Activated CD8-positive, alpha-beta memory T cell treated with anti-CD3 and anti-CD28 coated beads, Interleukin-2, amount 50 U/mL, for 24 hours (primary cell): Measurements from ENCODE around the gene TEX26.

ENCODE experiments used
- DNase-seq: peaks from one replicate; pipeline ENCODE4 v3.0.0-alpha.2; 2020; ENCODE audit errors: extremely low read depth

The TEX26 gene

DNA sequence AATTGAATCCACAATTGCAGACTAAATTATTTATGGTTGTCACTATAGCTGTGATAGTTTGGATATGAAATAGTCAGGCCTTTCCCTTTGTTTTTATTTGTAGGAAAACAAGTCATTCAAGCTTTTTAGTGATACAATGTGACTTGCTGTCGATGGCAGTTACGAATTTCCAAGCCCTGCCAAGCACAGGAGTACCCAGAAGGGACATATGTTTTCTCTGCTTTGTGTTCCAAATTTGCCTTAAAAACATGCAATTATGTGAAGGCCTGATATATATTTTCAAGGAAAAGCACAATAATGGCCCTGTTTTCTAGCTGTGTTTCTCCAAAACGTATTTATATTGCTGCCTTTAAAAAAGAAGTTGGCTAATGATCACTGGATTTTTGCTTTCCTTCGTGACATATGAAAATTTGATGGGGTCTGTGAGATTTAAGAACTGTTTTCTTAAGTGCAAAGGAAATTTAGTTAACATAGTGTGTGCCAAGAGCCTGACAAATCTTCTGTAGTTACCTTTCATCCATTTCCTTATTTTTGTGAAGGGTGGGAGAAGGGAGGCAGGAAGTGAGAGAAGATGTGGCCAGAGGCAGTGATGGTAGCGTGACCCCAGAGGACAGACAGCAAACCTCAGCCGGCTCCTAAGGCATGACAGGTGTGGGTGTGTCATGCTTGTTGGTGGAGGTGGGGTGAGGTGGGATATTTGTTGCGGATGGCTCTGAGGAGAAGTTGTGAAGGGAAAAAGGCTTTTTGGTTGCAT, 79.6 kb downstream of the TEX26 start:
- no peak for DNase-seq

DNA sequence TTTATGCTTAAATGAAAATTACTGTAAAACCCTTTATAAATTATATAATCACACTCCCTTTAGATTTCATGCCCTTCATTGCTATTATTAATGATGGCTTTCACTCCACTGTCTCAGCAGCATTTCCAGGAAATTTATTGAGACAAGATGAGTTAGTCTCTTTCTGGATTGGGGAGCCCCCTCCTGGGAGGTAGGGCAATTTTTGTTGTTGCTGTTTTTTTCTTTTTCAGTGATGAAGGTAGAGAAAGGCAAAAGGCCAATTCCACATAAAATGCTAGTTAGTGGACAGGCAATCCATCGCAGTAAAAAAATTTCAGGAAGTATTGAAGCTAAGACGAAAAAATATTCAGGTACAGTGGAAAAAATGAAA, 80.2 kb downstream of the TEX26 start:
- DNase-seq: no peak

- no peak for DNase-seq
These were observed 82.0 kb downstream of the TEX26 start for GRCh38 chr13:31014456-31014855.

GRCh38 chr13:31015199-31015598, 82.7 kb downstream of the TEX26 start:
- no peak for DNase-seq

- no peak for DNase-seq
These were observed 84.2 kb downstream of the TEX26 start for GRCh38 chr13:31016342-31017325.

DNA sequence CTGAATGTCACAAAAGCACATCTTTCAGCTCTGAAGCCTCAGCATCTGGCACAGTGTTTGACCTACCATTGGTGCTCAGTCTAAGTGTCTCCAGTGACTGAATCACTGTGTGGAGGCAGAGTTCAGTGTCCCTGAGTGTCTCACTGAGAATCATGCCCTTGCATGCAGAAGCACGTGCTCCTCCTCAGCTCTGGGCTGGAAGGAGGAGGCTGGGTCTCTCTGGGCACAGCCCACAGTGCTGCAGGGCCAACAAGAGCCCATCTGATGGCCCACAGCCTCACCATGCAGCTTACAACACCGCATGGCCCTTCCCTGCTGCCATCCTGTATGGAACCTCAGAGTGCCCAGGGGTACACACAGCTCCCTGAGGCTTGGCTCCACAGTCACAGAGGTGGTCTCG, 86.1 kb downstream of the TEX26 start:
- no peak for DNase-seq

DNA sequence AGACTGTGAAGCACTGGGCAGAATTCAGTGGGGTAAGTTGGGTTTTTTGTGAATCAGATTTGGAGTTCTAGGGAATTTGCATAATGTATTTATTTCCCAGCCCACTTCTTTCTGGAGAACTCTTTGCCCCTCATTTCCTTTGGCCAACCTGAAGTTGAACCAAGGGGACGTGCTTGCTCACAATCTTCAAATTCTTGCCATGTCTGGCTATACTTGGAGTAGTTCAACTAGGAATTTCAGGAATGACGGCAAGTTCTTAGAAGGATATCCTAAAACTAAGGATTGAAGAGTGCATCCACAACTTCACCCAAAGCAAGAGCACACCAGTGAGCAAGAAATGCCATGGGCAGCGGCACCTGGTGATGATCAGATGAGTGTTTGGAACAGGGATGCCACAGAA, 88.5 kb downstream of the TEX26 start:
- no peak for DNase-seq

GRCh38 chr13:31022288-31022895, 89.9 kb downstream of the TEX26 start:
- no peak for DNase-seq

DNA sequence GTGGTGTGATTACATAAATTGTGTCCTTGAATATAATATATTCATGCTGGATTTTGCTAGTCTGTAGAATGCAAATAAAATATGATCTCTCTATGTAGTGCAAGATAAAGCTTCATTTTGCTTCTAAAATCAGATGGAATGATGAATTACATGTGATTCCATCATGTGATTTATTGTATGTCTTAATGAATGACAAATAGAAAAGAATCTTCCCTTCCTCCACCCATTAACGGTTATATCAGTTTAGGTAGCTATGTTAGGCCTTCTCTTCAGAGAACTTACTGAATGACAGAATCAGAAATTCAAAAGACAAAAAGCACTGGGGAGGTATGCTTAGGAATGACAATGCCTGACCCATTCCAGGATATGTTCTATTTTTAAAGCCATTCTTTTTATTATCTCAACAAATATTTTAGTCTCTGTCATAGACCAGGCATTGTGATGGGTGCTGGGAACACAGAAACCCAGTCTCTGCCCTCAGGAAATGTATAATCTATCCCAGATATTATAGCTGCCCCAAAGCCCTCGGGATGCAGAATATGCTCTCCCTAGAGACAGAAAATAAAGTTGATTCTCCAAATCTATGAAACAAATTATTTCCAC, 90.6 kb downstream of the TEX26 start:
- no peak for DNase-seq
